A549 (cell line): ENCODE results near the gene MADD.

Experiments
- CHD2 ChIP-seq: fragments of 150-350 bp; IDR thresholded peaks from 2 replicates; pipeline ENCODE4 v1.6.1; 2014; ENCODE audit warnings: low read length; ENCODE audit not compliant: partially characterized antibody
- CTCF ChIP-seq: fragments of >200 bp; sonication (Bioruptor Twin); formaldehyde crosslinking; IDR thresholded peaks from 3 replicates; pipeline ENCODE4 v1.5.1; 2016
- EHMT2 ChIP-seq: fragments of 200-600 bp; sonication (generic); IDR thresholded peaks from 2 replicates; pipeline ENCODE4 v1.6.1; 2016; ENCODE audit warnings: antibody characterized with exemption, low read depth, mild to moderate bottlenecking, moderate library complexity
- ESRRA ChIP-seq: fragments of 150-350 bp; IDR thresholded peaks from 2 replicates; pipeline ENCODE4 v1.6.1; 2014; ENCODE audit warnings: mild to moderate bottlenecking, low read length, borderline replicate concordance
- HDAC2 ChIP-seq: fragments of 200-600 bp; sonication (generic); IDR thresholded peaks from 2 replicates; pipeline ENCODE4 v1.6.1; 2016
- KDM5A ChIP-seq: fragments of 200-600 bp; sonication (generic); IDR thresholded peaks from 2 replicates; pipeline ENCODE4 v1.6.1; 2016; ENCODE audit warnings: antibody characterized with exemption, mild to moderate bottlenecking
- POLR2AphosphoS2 ChIP-seq: conservative IDR thresholded peaks from 2 replicates; pipeline ENCODE4 v1.6.1; 2012; ENCODE audit warnings: low read length, improper control_type of control experiment, inconsistent platforms
- RAD21 ChIP-seq, 2 experiments: fragments of >200 bp in 1 of 2; sonication (Bioruptor Twin) in 1 of 2; formaldehyde crosslinking in 1 of 2; IDR thresholded peaks in 1 of 2; conservative IDR thresholded peaks in 1 of 2; 2 replicates in 1 of 2; 3 replicates in 1 of 2; pipeline ENCODE4 v1.6.1; 2012 to 2018; ENCODE audit warnings: inconsistent platforms in 1 of 2
- RNF2 ChIP-seq: fragments of 200-600 bp; sonication (generic); IDR thresholded peaks from 2 replicates; pipeline ENCODE4 v1.6.1; 2016; ENCODE audit warnings: low read depth, mild to moderate bottlenecking, antibody characterized with exemption, moderate library complexity, borderline replicate concordance
- TF ChIP-seq, protein P1 (sequence below): fragments of 200-600 bp; sonication (generic); IDR thresholded peaks from 2 replicates; pipeline ENCODE4 v1.6.1; 2016; ENCODE audit warnings: antibody characterized with exemption, mild to moderate bottlenecking, moderate library complexity

DNA sequence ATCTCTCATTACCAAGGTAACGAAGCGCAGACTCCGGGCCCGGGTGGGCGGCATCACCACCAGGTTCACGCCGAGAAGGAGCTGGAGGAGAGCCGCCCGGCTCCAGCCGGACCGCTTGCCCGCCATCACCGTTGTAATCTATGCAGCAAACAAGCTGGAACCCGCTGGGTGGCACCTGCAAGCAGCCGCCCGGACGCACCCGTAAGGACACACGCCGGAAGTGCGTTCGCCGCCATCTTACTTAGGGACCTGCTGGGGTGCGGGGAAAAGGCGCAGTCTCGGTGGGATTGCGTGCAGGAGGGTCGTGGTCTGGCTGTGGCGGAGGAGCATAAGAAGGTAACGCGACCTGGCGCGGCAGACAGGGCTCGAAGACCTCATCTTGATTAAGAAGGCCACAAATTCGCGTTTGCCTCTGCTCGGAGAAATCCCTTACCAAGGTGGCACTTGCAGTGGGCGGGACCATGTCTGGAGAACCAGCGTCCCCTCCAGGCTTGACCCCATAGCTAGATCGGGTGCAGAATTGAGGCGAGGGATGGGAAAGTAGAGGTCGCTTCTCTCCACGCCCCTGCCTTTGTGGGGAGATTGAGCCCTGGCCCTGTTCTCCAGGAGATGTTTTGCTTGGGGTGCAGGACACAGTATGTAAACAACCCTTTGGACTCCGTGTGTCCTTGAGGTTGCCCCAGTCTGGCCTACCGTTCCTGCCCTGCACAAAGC is 21.1 kb upstream of the MADD start, which contains the start of gene ACP2:
- TF ChIP-seq HDAC2, result no peak
- TF ChIP-seq KDM5A, result peak; percentile 75
- no peak for TF ChIP-seq POLR2AphosphoS2
- TF ChIP-seq RNF2, result no peak
- TF ChIP-seq EHMT2, result no peak
- TF ChIP-seq, protein P1, sequence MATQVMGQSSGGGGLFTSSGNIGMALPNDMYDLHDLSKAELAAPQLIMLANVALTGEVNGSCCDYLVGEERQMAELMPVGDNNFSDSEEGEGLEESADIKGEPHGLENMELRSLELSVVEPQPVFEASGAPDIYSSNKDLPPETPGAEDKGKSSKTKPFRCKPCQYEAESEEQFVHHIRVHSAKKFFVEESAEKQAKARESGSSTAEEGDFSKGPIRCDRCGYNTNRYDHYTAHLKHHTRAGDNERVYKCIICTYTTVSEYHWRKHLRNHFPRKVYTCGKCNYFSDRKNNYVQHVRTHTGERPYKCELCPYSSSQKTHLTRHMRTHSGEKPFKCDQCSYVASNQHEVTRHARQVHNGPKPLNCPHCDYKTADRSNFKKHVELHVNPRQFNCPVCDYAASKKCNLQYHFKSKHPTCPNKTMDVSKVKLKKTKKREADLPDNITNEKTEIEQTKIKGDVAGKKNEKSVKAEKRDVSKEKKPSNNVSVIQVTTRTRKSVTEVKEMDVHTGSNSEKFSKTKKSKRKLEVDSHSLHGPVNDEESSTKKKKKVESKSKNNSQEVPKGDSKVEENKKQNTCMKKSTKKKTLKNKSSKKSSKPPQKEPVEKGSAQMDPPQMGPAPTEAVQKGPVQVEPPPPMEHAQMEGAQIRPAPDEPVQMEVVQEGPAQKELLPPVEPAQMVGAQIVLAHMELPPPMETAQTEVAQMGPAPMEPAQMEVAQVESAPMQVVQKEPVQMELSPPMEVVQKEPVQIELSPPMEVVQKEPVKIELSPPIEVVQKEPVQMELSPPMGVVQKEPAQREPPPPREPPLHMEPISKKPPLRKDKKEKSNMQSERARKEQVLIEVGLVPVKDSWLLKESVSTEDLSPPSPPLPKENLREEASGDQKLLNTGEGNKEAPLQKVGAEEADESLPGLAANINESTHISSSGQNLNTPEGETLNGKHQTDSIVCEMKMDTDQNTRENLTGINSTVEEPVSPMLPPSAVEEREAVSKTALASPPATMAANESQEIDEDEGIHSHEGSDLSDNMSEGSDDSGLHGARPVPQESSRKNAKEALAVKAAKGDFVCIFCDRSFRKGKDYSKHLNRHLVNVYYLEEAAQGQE, result no peak
- TF ChIP-seq CTCF, result peak; percentile 35
- 0 out of 2 replicates have a peak, but pooled peaks have one; percentile 20 for TF ChIP-seq ESRRA
- peak; percentile 53 for TF ChIP-seq CHD2
- TF ChIP-seq RAD21 (conservative IDR thresholded peaks at IDR 0.05 in 1 of 2, IDR thresholded peaks at IDR 0.05 in 1 of 2), result peak; percentile 31 to 39; a peak in 4 of 5 replicates
